Measurements from ENCODE around the gene CEMIP2. TPM values are rescaled to one million over a fixed set of nuclear protein-coding genes. Genes with fewer than 3 reads are reported as not detected.

CEMIP2 gene
- total RNA-seq, 4 donors from 2014 or later = 93.7 to 184 (median 110) TPM

DNA sequence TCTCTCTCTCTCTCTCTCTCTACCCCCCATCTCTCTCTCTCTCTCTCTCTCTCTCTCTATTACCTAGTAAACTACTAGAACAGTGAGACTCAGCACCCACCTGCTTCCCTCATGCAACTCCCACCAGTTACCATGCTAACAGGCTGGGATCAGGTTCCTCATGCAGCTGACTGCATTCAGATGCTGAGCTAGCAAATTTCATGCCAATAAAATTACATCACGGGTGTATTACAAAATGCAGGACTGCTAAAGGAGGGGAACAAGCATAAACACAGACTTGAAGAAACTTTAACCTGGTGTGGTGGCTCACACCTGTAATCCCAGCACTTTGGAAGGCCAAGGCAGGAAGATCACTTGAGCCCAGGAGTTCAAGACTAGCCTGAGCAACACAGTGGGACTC, 76.0 kb downstream of the CEMIP2 start:
- TF ChIP-seq, protein P1, sequence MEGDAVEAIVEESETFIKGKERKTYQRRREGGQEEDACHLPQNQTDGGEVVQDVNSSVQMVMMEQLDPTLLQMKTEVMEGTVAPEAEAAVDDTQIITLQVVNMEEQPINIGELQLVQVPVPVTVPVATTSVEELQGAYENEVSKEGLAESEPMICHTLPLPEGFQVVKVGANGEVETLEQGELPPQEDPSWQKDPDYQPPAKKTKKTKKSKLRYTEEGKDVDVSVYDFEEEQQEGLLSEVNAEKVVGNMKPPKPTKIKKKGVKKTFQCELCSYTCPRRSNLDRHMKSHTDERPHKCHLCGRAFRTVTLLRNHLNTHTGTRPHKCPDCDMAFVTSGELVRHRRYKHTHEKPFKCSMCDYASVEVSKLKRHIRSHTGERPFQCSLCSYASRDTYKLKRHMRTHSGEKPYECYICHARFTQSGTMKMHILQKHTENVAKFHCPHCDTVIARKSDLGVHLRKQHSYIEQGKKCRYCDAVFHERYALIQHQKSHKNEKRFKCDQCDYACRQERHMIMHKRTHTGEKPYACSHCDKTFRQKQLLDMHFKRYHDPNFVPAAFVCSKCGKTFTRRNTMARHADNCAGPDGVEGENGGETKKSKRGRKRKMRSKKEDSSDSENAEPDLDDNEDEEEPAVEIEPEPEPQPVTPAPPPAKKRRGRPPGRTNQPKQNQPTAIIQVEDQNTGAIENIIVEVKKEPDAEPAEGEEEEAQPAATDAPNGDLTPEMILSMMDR (IDR thresholded peaks at IDR 0.05; ENCODE audit: low read depth) = no peak

DNA sequence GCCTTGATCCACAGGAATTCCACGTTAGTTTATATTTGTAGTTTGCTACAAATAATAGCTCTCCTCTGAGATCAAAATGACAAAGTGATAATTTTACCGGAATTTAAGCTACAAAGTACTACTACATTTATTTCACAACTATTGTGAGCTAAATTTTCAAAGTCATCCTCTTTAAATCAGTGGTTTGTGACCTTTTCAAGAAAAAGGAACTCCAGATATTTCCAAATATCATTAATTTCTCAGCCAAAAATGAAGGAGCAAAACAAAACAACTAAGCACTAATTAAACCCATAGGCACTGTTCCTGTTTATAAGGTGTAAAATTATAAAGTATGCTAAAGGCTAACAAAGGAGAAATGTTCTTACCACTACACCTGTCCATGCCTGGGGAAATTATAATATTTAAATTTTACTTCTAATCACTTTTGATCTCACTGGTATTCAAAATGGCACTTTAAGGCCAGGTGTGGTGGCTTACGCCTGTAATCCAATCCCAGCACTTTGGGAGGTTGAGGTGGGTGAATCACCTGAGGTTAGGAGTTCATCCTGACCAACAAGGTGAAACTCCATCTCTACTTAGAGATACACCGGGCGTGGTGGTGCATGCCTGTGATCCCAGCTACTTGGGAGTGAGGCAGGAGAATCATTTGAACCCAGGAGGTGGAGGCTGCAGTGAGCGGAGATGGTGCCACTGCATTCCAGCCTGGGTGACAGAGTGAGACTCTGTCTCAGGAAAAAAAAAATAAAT, 77.5 kb downstream of the CEMIP2 start:
- TF ChIP-seq, protein P1 (IDR thresholded peaks at IDR 0.05; ENCODE audit: low read depth) = no peak

DNA sequence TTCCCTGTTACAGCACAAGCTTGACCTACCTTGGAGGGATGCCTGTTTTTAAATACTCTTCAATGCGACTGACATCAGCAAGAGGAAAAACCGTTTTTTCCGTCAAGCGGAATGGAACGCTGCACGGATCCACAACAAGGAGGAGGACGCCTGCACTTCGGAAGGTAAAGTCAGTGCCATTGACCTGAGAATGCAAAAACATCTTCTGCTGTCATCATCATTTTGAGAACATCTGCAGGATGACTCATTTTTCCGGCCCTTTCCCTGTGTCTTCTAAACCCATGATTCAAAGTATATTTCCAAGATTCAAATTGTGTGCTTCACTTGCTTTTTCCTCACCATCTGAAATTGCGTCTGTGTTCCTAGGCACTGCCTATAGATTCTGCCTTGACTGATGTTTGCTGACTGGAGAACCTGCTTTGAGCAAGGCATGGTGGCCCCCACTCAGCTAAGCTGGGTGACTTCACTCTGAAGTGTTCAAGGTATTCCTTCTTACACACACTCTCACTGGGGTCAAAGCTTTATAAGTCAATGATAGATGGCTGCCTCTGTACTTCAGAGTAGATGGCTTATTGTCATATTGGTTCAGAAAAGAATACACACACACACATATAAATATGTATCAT, 78.1 kb downstream of the CEMIP2 start:
- TF ChIP-seq, protein P1 (IDR thresholded peaks at IDR 0.05; ENCODE audit: low read depth) = no peak

DNA sequence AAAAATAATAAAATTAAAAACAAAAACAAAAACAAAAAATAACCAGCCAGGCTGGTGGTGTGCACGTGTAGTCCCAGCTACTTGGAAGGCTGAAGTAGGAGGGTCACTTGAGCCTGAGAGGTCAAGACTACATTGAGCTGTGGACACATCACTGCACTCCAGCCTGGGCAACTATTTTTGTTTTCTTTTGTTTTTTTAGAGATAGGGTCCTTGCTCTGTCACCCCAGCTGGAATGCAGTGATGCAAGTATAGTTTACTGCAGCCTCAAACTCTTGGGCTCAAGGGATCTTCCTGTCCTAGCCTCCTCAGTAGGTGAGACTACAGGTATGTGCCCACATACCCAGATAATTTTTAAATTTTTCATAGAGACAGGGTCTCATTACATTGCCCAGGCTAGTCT, 80.6 kb downstream of the CEMIP2 start:
- TF ChIP-seq, protein P1 (IDR thresholded peaks at IDR 0.05; ENCODE audit: low read depth) = no peak

DNA sequence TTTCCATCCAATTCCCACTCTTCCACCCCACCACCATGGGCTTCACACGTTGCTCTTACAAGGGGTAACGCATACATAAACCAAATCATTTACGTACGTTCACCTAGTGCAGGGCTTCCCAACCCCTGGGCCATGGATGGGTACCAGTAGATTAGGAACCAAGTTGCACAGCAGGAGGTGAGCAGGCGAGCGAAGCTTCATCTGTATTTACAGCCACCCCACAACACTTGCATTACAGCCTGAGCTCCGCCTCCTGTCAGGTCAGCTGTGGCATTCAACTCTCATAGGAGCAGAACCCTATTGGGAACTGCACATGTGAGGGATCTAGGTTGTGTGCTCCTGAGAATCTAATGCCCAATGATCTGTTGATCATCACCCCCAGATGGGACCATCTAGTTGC, 82.3 kb downstream of the CEMIP2 start:
- TF ChIP-seq, protein P1 (IDR thresholded peaks at IDR 0.05; ENCODE audit: low read depth) = no peak

DNA sequence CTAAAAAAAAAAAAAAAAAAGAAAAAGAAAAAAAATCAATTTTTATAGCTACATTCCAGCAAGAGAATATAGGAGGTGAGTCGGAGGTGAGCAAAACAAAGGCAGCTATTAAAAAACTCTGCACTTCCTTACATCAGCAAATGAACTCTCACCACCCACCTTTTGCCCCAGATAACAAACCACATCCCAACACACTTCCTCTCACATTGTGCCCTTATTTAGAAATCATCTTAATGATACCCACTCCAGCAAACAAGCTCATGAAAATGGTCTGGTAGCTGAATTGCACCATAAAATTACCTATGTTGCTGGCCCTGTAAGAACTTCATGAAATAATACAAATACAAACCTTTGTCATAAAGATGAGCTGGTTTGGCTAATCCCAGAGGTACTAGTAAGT, 82.9 kb downstream of the CEMIP2 start:
- TF ChIP-seq, protein P1 (IDR thresholded peaks at IDR 0.05; ENCODE audit: low read depth) = no peak

DNA sequence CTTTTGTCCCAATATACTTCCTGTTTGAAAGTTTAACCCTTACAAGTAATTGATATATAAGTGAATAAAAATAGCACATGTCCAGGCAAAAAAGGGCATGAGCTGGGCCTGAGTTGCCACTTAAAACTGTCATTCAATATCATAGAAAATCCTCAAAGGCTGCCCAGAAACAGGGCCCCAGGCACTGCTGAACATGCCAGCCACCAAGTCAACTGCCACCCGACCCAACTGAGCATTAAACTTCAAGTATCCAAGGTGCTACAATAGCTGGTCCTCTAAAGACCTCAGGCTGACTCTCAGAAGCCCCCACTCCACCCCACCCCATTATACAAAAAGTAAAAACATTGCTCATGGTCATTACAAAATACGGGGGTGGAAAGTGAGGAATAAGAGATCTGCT, 83.7 kb downstream of the CEMIP2 start:
- TF ChIP-seq, protein P1 (IDR thresholded peaks at IDR 0.05; ENCODE audit: low read depth) = no peak

Data from subcutaneous adipose tissue (tissue), 4 donors.